Measurements from ENCODE around the gene CDRT15L2. TPM values are rescaled to one million over a fixed set of nuclear protein-coding genes. Genes with fewer than 3 reads are reported as not detected.
A peak's percentile ranks its signal among the peaks of the same experiment; 100 is the strongest.
"Not testable (repeated sequence)": the region's sequence is repeated elsewhere in the genome, so short reads cannot be mapped to it uniquely, and the experiment has no call there.

CDRT15L2 gene
- polyA plus RNA-seq, 4 donors = not detected

DNA sequence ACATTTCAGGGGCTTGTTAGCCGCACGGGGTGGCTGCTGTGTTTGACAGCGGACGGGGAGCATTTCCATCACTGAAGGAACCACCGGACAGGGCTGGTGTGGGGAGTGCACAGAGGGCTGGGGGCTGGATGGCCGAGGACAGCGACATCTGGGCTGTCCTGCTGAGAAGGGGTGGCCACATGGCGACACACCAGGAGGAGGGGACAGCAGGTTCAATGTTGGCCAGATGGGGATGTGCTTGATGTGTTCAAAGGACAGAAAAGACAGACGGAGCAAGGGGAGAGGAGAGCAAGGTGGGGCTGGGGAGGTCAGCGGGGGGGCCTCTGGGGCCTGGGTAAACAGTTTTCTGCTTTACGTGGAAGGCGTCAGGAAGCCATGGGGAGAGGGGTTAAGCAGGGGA is 12.8 kb upstream of the CDRT15L2 start:
- not testable (repeated sequence) for H3K4me3 ChIP-seq (ENCODE audit: low read depth in 1 of 3, low read length in 3 of 3); DNase-seq; FAIRE-seq; H3K4me1 ChIP-seq (ENCODE audit: control insufficient read depth in 3 of 3, insufficient read depth in 2 of 3, low read depth in 1 of 3, low read length in 2 of 3); H3K36me3 ChIP-seq (ENCODE audit: control insufficient read depth in 3 of 3, insufficient read depth in 2 of 3, low read depth in 1 of 3, low read length in 3 of 3); H3K27ac ChIP-seq (ENCODE audit: low read depth in 1 of 3, low read length in 2 of 3); H3K27me3 ChIP-seq (ENCODE audit: control insufficient read depth in 3 of 3, insufficient read depth in 3 of 3, low read length in 3 of 3); H3K9me3 ChIP-seq (ENCODE audit: control insufficient read depth in 2 of 2, insufficient read depth in 1 of 2, low read depth in 1 of 2, low read length in 1 of 2)
- 74 to 81% (median 75%) methylated on average over 12 of the region's 12 CpGs for WGBS, 3 donors

DNA sequence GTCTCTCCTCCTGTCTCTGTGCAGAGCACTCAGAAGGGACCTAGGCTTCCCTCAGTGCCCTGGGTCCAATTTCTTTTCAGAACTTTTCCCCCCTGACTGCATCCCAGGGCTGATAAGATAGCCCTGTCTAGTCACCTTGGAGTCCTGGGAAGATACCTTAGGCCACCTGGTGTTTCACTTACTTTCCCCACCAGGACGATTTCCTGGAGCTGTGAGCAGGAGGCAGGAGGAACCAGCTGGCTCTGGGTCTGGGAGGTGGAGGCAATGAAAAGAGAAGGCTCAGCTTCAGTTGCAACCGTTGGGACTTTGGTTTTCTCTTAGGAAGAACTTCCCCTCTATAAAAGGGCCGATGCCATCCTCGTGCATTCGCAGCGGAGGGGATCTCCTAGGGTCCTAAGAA is 12.1 kb upstream of the CDRT15L2 start:
- FAIRE-seq; H3K4me1 ChIP-seq (ENCODE audit: control insufficient read depth in 3 of 3, insufficient read depth in 2 of 3, low read depth in 1 of 3, low read length in 2 of 3); H3K27me3 ChIP-seq (ENCODE audit: control insufficient read depth in 3 of 3, insufficient read depth in 3 of 3, low read length in 3 of 3); H3K36me3 ChIP-seq (ENCODE audit: control insufficient read depth in 3 of 3, insufficient read depth in 2 of 3, low read depth in 1 of 3, low read length in 3 of 3); H3K9me3 ChIP-seq (ENCODE audit: control insufficient read depth in 2 of 2, insufficient read depth in 1 of 2, low read depth in 1 of 2, low read length in 1 of 2); DNase-seq; H3K27ac ChIP-seq (ENCODE audit: low read depth in 1 of 3, low read length in 2 of 3); H3K4me3 ChIP-seq (ENCODE audit: low read depth in 1 of 3, low read length in 3 of 3): not testable (repeated sequence)
- 57 to 64% (median 62%) methylated on average over 6 of the region's 6 CpGs for whole genome bisulfite sequencing, 3 donors

DNA sequence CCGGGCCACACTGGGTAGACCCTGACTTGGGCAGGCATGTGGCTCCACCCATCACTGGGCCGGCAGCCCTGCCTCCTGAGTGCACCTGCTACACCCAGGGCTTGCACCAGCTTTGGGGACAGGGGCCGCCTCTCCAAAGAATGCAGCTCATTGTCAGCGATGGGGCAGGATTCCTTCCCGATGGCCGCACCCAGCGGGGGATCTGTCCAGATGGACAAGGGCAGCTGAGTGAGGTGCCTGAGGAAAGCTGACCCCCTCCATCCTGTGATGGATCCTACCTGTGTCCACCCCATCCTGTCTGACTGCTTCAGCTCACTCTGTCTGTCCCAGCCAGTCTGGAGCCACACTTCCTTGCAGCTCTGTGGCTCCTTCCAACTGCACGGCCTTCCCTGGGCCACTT is 10.9 kb upstream of the CDRT15L2 start:
- FAIRE-seq; DNase-seq; H3K27me3 ChIP-seq (ENCODE audit: control insufficient read depth in 3 of 3, insufficient read depth in 3 of 3, low read length in 3 of 3); H3K27ac ChIP-seq (ENCODE audit: low read depth in 1 of 3, low read length in 2 of 3); H3K36me3 ChIP-seq (ENCODE audit: control insufficient read depth in 3 of 3, insufficient read depth in 2 of 3, low read depth in 1 of 3, low read length in 3 of 3); H3K4me3 ChIP-seq (ENCODE audit: low read depth in 1 of 3, low read length in 3 of 3); H3K4me1 ChIP-seq (ENCODE audit: control insufficient read depth in 3 of 3, insufficient read depth in 2 of 3, low read depth in 1 of 3, low read length in 2 of 3); H3K9me3 ChIP-seq (ENCODE audit: control insufficient read depth in 2 of 2, insufficient read depth in 1 of 2, low read depth in 1 of 2, low read length in 1 of 2): not testable (repeated sequence)
- WGBS, 3 donors = 77 to 88% (median 85%) methylated on average over 7 to 8 of the region's 8 CpGs

DNA sequence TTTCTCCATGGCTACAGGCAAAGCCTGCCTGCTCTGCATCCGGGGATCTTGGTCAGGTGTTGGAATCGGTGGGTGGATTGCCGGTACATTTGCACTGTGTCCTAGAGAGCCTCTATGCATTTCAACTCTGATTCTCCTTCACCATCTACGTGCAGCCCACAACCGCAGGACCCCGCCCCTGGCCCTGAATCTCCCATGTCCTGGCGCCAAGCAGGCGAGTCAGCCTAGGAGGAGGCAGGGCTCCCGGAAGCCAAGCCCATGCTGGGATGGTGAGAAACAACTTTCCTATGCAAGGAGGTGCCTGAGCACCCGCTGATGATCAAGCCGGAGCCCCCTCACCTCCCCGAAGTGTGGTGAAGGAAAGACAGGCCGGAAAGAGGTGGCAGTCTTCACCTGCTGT is 7.9 kb upstream of the CDRT15L2 start:
- H3K27ac ChIP-seq (ENCODE audit: low read depth in 1 of 3, low read length in 2 of 3); DNase-seq; H3K36me3 ChIP-seq (ENCODE audit: control insufficient read depth in 3 of 3, insufficient read depth in 2 of 3, low read depth in 1 of 3, low read length in 3 of 3); FAIRE-seq; H3K9me3 ChIP-seq (ENCODE audit: control insufficient read depth in 2 of 2, insufficient read depth in 1 of 2, low read depth in 1 of 2, low read length in 1 of 2); H3K4me3 ChIP-seq (ENCODE audit: low read depth in 1 of 3, low read length in 3 of 3); H3K27me3 ChIP-seq (ENCODE audit: control insufficient read depth in 3 of 3, insufficient read depth in 3 of 3, low read length in 3 of 3); H3K4me1 ChIP-seq (ENCODE audit: control insufficient read depth in 3 of 3, insufficient read depth in 2 of 3, low read depth in 1 of 3, low read length in 2 of 3): not testable (repeated sequence)
- WGBS, 3 donors = 92 to 97% (median 93%) methylated on average over 9 to 12 of the region's 13 CpGs

DNA sequence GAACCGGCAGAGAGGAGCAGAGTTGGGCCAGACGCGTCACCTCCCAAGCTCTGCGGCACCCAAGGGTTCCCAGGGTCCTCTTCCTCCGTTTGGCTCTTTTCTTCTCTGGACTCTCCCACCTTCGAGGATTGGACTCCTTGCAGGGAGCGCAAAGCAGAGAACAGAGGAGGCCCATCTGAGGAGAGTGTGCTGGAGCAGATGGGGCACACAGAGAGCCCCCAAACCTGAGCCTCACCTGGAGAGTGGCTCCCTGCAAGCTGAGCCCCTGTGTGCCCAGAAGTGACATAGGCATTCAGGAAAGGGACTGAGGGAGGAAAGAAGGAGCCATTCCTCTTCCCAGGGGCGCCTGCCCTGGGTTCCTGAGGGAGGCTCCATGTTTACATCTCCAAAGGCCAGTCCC is 6.3 kb upstream of the CDRT15L2 start:
- not testable (repeated sequence) for H3K36me3 ChIP-seq (ENCODE audit: control insufficient read depth in 3 of 3, insufficient read depth in 2 of 3, low read depth in 1 of 3, low read length in 3 of 3); H3K4me1 ChIP-seq (ENCODE audit: control insufficient read depth in 3 of 3, insufficient read depth in 2 of 3, low read depth in 1 of 3, low read length in 2 of 3); H3K4me3 ChIP-seq (ENCODE audit: low read depth in 1 of 3, low read length in 3 of 3); FAIRE-seq; H3K9me3 ChIP-seq (ENCODE audit: control insufficient read depth in 2 of 2, insufficient read depth in 1 of 2, low read depth in 1 of 2, low read length in 1 of 2); H3K27me3 ChIP-seq (ENCODE audit: control insufficient read depth in 3 of 3, insufficient read depth in 3 of 3, low read length in 3 of 3); DNase-seq; H3K27ac ChIP-seq (ENCODE audit: low read depth in 1 of 3, low read length in 2 of 3)
- 80 to 91% (median 86%) methylated on average over 2 to 6 of the region's 8 CpGs for WGBS, 3 donors

DNA sequence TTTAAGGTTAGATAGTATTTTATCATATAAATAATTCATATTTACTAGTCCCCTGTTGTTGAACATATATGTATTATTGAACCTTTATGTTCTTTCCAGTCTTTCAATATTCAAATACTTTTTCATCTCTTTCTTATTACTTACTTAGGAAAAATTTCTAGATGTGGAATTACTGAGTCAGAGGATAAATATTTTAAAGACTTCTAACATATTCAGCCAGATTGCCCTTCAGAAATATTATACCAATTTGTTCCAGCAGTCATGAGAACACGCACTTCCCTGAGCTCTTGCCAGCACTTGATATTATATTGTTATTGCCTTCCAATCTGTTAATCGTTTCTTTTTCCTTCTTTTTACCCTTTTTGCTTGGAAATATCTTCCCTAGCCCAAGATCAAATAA is 4.5 kb upstream of the CDRT15L2 start:
- H3K36me3 ChIP-seq (ENCODE audit: control insufficient read depth in 3 of 3, insufficient read depth in 2 of 3, low read depth in 1 of 3, low read length in 3 of 3); H3K27ac ChIP-seq (ENCODE audit: low read depth in 1 of 3, low read length in 2 of 3); H3K4me1 ChIP-seq (ENCODE audit: control insufficient read depth in 3 of 3, insufficient read depth in 2 of 3, low read depth in 1 of 3, low read length in 2 of 3); DNase-seq; H3K27me3 ChIP-seq (ENCODE audit: control insufficient read depth in 3 of 3, insufficient read depth in 3 of 3, low read length in 3 of 3); H3K4me3 ChIP-seq (ENCODE audit: low read depth in 1 of 3, low read length in 3 of 3); H3K9me3 ChIP-seq (ENCODE audit: control insufficient read depth in 2 of 2, insufficient read depth in 1 of 2, low read depth in 1 of 2, low read length in 1 of 2): not testable (repeated sequence)
- FAIRE-seq = peak; percentile 26
- 24 to 51% (median 42%) methylated on average over 2 of the region's 2 CpGs for WGBS, 3 donors

DNA sequence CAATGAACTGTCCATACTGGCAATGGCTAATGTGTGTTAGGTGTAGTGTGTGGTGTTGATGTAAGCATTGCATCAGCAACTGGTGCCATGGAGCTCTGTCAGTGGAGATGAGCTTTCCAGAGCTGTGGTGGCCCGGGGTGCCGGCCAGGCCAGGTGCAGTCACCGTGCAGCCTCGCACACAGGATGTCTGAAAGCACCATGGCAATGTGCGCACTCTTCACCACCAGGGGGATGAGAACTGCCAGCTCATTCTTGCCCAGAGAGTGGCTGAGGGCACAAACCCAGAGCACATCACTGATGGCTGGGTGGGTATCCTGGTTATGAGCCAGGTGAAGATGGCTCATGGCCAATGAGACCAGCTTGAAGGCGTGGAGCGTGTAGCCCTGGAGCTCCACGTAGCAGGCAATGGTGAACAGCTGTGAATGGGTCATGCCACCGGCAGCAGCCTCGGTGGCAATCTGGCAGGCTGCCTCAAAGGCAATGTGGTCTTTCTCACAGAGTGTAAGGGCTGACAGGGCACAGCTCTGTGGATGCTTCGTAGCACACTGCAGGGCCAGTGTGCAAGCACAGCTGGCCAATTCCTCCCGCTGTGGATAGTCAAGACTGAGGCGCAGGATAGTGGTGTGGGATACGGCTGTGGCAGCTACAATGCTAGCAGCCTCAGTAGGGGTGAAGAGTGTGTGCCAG is 4.5 kb downstream of the CDRT15L2 start:
- 65 to 79% (median 72%) methylated on average over 9 of the region's 14 CpGs for WGBS, 3 donors

DNA sequence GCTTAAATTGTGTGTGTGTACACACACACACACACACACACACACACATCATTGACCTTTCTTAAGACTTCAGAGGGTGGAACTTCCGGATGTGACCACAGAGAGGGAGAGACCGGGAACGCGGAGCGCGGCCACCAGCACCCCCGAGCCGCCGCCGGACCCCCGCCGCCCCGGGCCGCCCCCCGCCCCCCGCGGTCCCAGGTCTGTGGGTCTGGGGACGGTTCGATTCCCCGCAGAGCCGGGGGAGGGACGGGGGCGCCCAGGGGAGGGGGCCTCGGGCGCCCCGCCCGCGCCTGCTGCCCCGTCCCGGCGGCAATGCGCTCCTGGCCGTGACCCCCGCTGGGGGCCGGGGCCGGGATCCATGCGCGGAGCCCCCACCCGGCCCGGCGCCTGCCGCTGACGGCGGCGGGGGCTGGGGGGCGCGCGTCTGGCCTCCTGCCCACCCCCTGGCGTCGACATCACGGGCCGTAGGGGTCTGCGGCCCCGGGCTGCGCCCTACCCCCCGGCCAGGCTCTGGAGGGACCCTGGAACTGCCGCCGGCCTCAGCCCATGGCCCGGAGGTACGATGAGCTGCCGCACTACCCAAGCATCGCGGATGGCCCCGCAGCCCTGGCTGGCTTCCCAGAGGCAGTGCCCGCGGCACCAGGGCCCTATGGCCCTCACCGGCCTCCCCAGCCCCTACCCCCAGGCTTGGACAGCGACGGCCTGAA is 9.4 kb downstream of the CDRT15L2 start:
- H3K27me3 ChIP-seq (ENCODE audit: control insufficient read depth in 3 of 3, insufficient read depth in 3 of 3, low read length in 3 of 3); H3K4me1 ChIP-seq (ENCODE audit: control insufficient read depth in 3 of 3, insufficient read depth in 2 of 3, low read depth in 1 of 3, low read length in 2 of 3); H3K36me3 ChIP-seq (ENCODE audit: control insufficient read depth in 3 of 3, insufficient read depth in 2 of 3, low read depth in 1 of 3, low read length in 3 of 3); FAIRE-seq; H3K27ac ChIP-seq (ENCODE audit: low read depth in 1 of 3, low read length in 2 of 3); H3K4me3 ChIP-seq (ENCODE audit: low read depth in 1 of 3, low read length in 3 of 3); H3K9me3 ChIP-seq (ENCODE audit: control insufficient read depth in 2 of 2, insufficient read depth in 1 of 2, low read depth in 1 of 2, low read length in 1 of 2): not testable (repeated sequence)
- 9 to 17% (median 15%) methylated on average over 26 to 69 of the region's 69 CpGs for WGBS, 3 donors
- DNase-seq = peak in 1 of 2 donors; percentile 14

More for the DNA sequence above, 4.5 kb downstream of the CDRT15L2 start:
- H3K4me3 ChIP-seq (ENCODE audit: low read depth in 1 of 3, low read length in 3 of 3); H3K36me3 ChIP-seq (ENCODE audit: control insufficient read depth in 3 of 3, insufficient read depth in 2 of 3, low read depth in 1 of 3, low read length in 3 of 3); H3K9me3 ChIP-seq (ENCODE audit: control insufficient read depth in 2 of 2, insufficient read depth in 1 of 2, low read depth in 1 of 2, low read length in 1 of 2); FAIRE-seq; H3K27ac ChIP-seq (ENCODE audit: low read depth in 1 of 3, low read length in 2 of 3); H3K27me3 ChIP-seq (ENCODE audit: control insufficient read depth in 3 of 3, insufficient read depth in 3 of 3, low read length in 3 of 3); H3K4me1 ChIP-seq (ENCODE audit: control insufficient read depth in 3 of 3, insufficient read depth in 2 of 3, low read depth in 1 of 3, low read length in 2 of 3); DNase-seq: not testable (repeated sequence)

DNA sequence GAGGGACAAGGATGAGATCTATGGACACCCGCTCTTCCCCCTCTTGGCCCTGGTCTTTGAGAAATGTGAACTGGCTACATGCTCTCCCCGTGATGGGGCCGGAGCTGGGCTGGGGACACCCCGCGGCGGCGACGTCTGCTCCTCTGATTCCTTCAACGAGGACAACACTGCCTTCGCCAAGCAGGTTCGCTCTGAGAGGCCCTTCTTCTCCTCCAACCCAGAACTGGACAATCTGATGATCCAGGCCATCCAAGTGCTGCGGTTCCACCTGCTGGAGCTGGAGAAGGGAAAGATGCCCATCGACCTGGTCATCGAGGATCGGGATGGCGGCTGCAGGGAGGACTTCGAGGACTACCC is 9.9 kb downstream of the CDRT15L2 start:
- not testable (repeated sequence) for H3K9me3 ChIP-seq (ENCODE audit: control insufficient read depth in 2 of 2, insufficient read depth in 1 of 2, low read depth in 1 of 2, low read length in 1 of 2); H3K4me1 ChIP-seq (ENCODE audit: control insufficient read depth in 3 of 3, insufficient read depth in 2 of 3, low read depth in 1 of 3, low read length in 2 of 3); H3K4me3 ChIP-seq (ENCODE audit: low read depth in 1 of 3, low read length in 3 of 3); DNase-seq; H3K36me3 ChIP-seq (ENCODE audit: control insufficient read depth in 3 of 3, insufficient read depth in 2 of 3, low read depth in 1 of 3, low read length in 3 of 3); H3K27ac ChIP-seq (ENCODE audit: low read depth in 1 of 3, low read length in 2 of 3); H3K27me3 ChIP-seq (ENCODE audit: control insufficient read depth in 3 of 3, insufficient read depth in 3 of 3, low read length in 3 of 3); FAIRE-seq
- WGBS, 3 donors = 89 to 92% (median 91%) methylated on average over 16 to 17 of the region's 17 CpGs

All from small intestine (tissue), 7 donors.